ENCODE data around the gene PRKN. TPM values are rescaled to one million over a fixed set of nuclear protein-coding genes. Genes with fewer than 3 reads are reported as not detected.

PRKN gene
- total RNA-seq, 1 donor from 2014 or later: 0.79 TPM

GRCh38 chr6:162074641-162075275, 652.8 kb downstream of the PRKN start:
- DNase-seq (ENCODE audit: low read depth) (no peak), FAIRE-seq (no peak)
- no peak for TF ChIP-seq CTCF (IDR thresholded peaks at IDR 0.05; ENCODE audit: insufficient read depth, low read length, severe bottlenecking)
- Histone ChIP-seq H3K27me3 (ENCODE audit: control insufficient read depth, insufficient read depth, low read length) (no peaks in the 10 kb centered on the region), H3K4me3 (ENCODE audit: low read depth, low read length) (no peak overlapping the region), H3K36me3 (ENCODE audit: control insufficient read depth, insufficient read depth, low read length) (no peaks in the 10 kb centered on the region)

- Histone ChIP-seq H3K36me3 (ENCODE audit: control insufficient read depth, insufficient read depth, low read length) (no peaks in the 10 kb centered on the region), H3K27me3 (ENCODE audit: control insufficient read depth, insufficient read depth, low read length) (no peaks in the 10 kb centered on the region), H3K4me3 (ENCODE audit: low read depth, low read length) (no peak overlapping the region)
- no peak for TF ChIP-seq CTCF (IDR thresholded peaks at IDR 0.05; ENCODE audit: insufficient read depth, low read length, severe bottlenecking)
- no peak for DNase-seq (ENCODE audit: low read depth)
- no peak for FAIRE-seq
These were observed 656.9 kb downstream of the PRKN start for GRCh38 chr6:162070639-162071038.

- Histone ChIP-seq H3K4me3 (ENCODE audit: low read depth, low read length) (no peak overlapping the region), H3K36me3 (ENCODE audit: control insufficient read depth, insufficient read depth, low read length) (no peaks in the 10 kb centered on the region), H3K27me3 (ENCODE audit: control insufficient read depth, insufficient read depth, low read length) (no peaks in the 10 kb centered on the region)
- FAIRE-seq (no peak), DNase-seq (ENCODE audit: low read depth) (no peak)
- no peak for TF ChIP-seq CTCF (IDR thresholded peaks at IDR 0.05; ENCODE audit: insufficient read depth, low read length, severe bottlenecking)
These were observed 657.6 kb downstream of the PRKN start for GRCh38 chr6:162069995-162070394.

GRCh38 chr6:162068340-162068739, 659.2 kb downstream of the PRKN start:
- Histone ChIP-seq H3K36me3 (ENCODE audit: control insufficient read depth, insufficient read depth, low read length) (no peaks in the 10 kb centered on the region), H3K27me3 (ENCODE audit: control insufficient read depth, insufficient read depth, low read length) (no peaks in the 10 kb centered on the region), H3K4me3 (ENCODE audit: low read depth, low read length) (no peak overlapping the region)
- no peak for TF ChIP-seq CTCF (IDR thresholded peaks at IDR 0.05; ENCODE audit: insufficient read depth, low read length, severe bottlenecking)
- FAIRE-seq (no peak), DNase-seq (ENCODE audit: low read depth) (no peak)

GRCh38 chr6:162063666-162064065, 663.9 kb downstream of the PRKN start:
- TF ChIP-seq CTCF (IDR thresholded peaks at IDR 0.05; ENCODE audit: insufficient read depth, low read length, severe bottlenecking): no peak
- DNase-seq (ENCODE audit: low read depth) (no peak), FAIRE-seq (no peak)
- Histone ChIP-seq H3K36me3 (ENCODE audit: control insufficient read depth, insufficient read depth, low read length) (no peaks in the 10 kb centered on the region), H3K4me3 (ENCODE audit: low read depth, low read length) (no peak overlapping the region), H3K27me3 (ENCODE audit: control insufficient read depth, insufficient read depth, low read length) (no peaks in the 10 kb centered on the region)

- DNase-seq (ENCODE audit: low read depth): peak; percentile 51
- Histone ChIP-seq H3K36me3 (ENCODE audit: control insufficient read depth, insufficient read depth, low read length) (no peaks in the 10 kb centered on the region), H3K27me3 (ENCODE audit: control insufficient read depth, insufficient read depth, low read length) (no peaks in the 10 kb centered on the region), H3K4me3 (ENCODE audit: low read depth, low read length) (no peak overlapping the region)
- no peak for FAIRE-seq
- TF ChIP-seq CTCF (IDR thresholded peaks at IDR 0.05; ENCODE audit: insufficient read depth, low read length, severe bottlenecking): no peak
These were observed 669.2 kb downstream of the PRKN start for GRCh38 chr6:162058281-162058875.

Data from bronchial epithelial cell (primary cell).